Measurements from ENCODE around the gene GLT6D1. TPM values are rescaled to one million over a fixed set of nuclear protein-coding genes. Genes with fewer than 3 reads are reported as not detected.
"Not testable (repeated sequence)": the region's sequence is repeated elsewhere in the genome, so short reads cannot be mapped to it uniquely, and the experiment has no call there.

The GLT6D1 gene
- total RNA-seq, 4 donors from 2014 or later = not detected

- Histone ChIP-seq H3K27me3 (peaks cover 23% of the 10 kb centered on the region), H3K36me3 (no peaks in the 10 kb centered on the region), H3K4me3 (no peak overlapping the region), H3K27ac (no peak overlapping the region), H3K4me1 (no peaks in the 10 kb centered on the region), H3K9me3 (peaks cover 8% of the 10 kb centered on the region)
- no peak for TF ChIP-seq CTCF (IDR thresholded peaks at IDR 0.05)
- no peak for TF ChIP-seq EP300 (IDR thresholded peaks at IDR 0.05)
- no peak for TF ChIP-seq POLR2AphosphoS5 (IDR thresholded peaks at IDR 0.05)
- no peak for TF ChIP-seq POLR2A (IDR thresholded peaks at IDR 0.05)
- no peak for DNase-seq (ENCODE audit: low spot score in 2 of 2)
- WGBS = 75% methylated on average over 8 of the region's 8 CpGs
Measured at GRCh38 chr9:135641745-135642144, 2.4 kb upstream of the GLT6D1 start.

GRCh38 chr9:135641047-135641446, 1.7 kb upstream of the GLT6D1 start:
- 92% methylated on average over 7 of the region's 7 CpGs for WGBS
- DNase-seq (ENCODE audit: low spot score in 2 of 2) = no peak

GRCh38 chr9:135636930-135637530, 2.3 kb downstream of the GLT6D1 start:
- H3K4me3 ChIP-seq; H3K36me3 ChIP-seq; H3K4me1 ChIP-seq; H3K9me3 ChIP-seq; H3K27ac ChIP-seq; DNase-seq (ENCODE audit: low spot score in 2 of 2): not testable (repeated sequence)
- 80% methylated on average over 7 of the region's 7 CpGs for WGBS
- H3K27me3 ChIP-seq = peaks cover 48% of the 10 kb centered on the region

More at GRCh38 chr9:135641047-135641446, 1.7 kb upstream of the GLT6D1 start:
- H3K27ac ChIP-seq = no peak overlapping the region
- H3K27me3 ChIP-seq = peaks cover 26% of the 10 kb centered on the region
- no peaks in the 10 kb centered on the region for H3K4me1 ChIP-seq
- H3K9me3 ChIP-seq = peaks cover 8% of the 10 kb centered on the region
- H3K4me3 ChIP-seq = no peak overlapping the region
- TF ChIP-seq POLR2A (IDR thresholded peaks at IDR 0.05) = no peak
- no peak for TF ChIP-seq EP300 (IDR thresholded peaks at IDR 0.05)
- no peaks in the 10 kb centered on the region for H3K36me3 ChIP-seq

GRCh38 chr9:135632841-135633240, 6.5 kb downstream of the GLT6D1 start:
- peaks cover 6% of the 10 kb centered on the region for H3K9me3 ChIP-seq
- 90% methylated on average over 10 of the region's 10 CpGs for WGBS
- no peak overlapping the region for H3K27ac ChIP-seq
- H3K4me1 ChIP-seq = no peaks in the 10 kb centered on the region
- peaks cover 30% of the 10 kb centered on the region for H3K27me3 ChIP-seq
- no peak for DNase-seq (ENCODE audit: low spot score in 2 of 2)
- TF ChIP-seq EP300 (IDR thresholded peaks at IDR 0.05) = no peak
- no peak for TF ChIP-seq POLR2A (IDR thresholded peaks at IDR 0.05)
- no peak for TF ChIP-seq CTCF (IDR thresholded peaks at IDR 0.05)
- TF ChIP-seq POLR2AphosphoS5 (IDR thresholded peaks at IDR 0.05) = no peak
- no peak overlapping the region for H3K4me3 ChIP-seq
- H3K36me3 ChIP-seq = no peaks in the 10 kb centered on the region

- 90% methylated on average over 14 of the region's 14 CpGs for WGBS
Measured at GRCh38 chr9:135624282-135624681, 15.1 kb downstream of the GLT6D1 start.

More at GRCh38 chr9:135624282-135624681, 15.1 kb downstream of the GLT6D1 start:
- peaks cover 10% of the 10 kb centered on the region for H3K9me3 ChIP-seq
- H3K4me3 ChIP-seq = no peak overlapping the region
- no peak overlapping the region for H3K27ac ChIP-seq
- H3K4me1 ChIP-seq = no peaks in the 10 kb centered on the region
- no peak for DNase-seq (ENCODE audit: low spot score in 2 of 2)
- H3K27me3 ChIP-seq = peaks cover 14% of the 10 kb centered on the region
- TF ChIP-seq CTCF (IDR thresholded peaks at IDR 0.05) = no peak
- no peak for TF ChIP-seq POLR2A (IDR thresholded peaks at IDR 0.05)
- no peak for TF ChIP-seq EP300 (IDR thresholded peaks at IDR 0.05)
- no peak for TF ChIP-seq POLR2AphosphoS5 (IDR thresholded peaks at IDR 0.05)
- H3K36me3 ChIP-seq = no peaks in the 10 kb centered on the region

Measured in suprapubic skin (tissue), 4 donors.